Caki2 (cell line): Measurements from ENCODE around the gene ADGRG1. TPM values are rescaled to one million over a fixed set of nuclear protein-coding genes. Genes with fewer than 3 reads are reported as not detected.

Experiments used
- DNase-seq: peaks from one replicate; pipeline ENCODE4 v3.0.0-alpha.2; 2015; ENCODE audit warnings: low read depth
- in situ Hi-C: cut with HindIII; loops from 2 replicates; pipeline ENCODE4 v1.10.0; 2016; ENCODE audit warnings: low sequenced_read_pairs, low pct_unique_long_range_greater_than_20kb, mixed read lengths
- total RNA-seq: library from RNA; depleted of rRNA; stranded (reverse); fragments of >200 nt; shearing (Covaris generic); gene quantifications from 2 replicates; pipeline ENCODE4 v1.2.3, GENCODE V29; 2014; ENCODE audit warnings: low replicate concordance

Gene ADGRG1
- total RNA-seq, 1 experiment from 2014 or later: 32.2 TPM

GRCh38 chr16:57617604-57618111, 10.8 kb upstream of the ADGRG1 start:
- in situ Hi-C loops: no loop called here
- no peak for DNase-seq

- in situ Hi-C loops: no loop called here
Measured at GRCh38 chr16:57618296-57619132, 9.9 kb upstream of the ADGRG1 start.

GRCh38 chr16:57619133-57619605, 9.3 kb upstream of the ADGRG1 start:
- in situ Hi-C loops: no loop called here
- DNase-seq: no peak

More at GRCh38 chr16:57618296-57619132, 9.9 kb upstream of the ADGRG1 start:
- no peak for DNase-seq

GRCh38 chr16:57619606-57620334, 8.7 kb upstream of the ADGRG1 start:
- in situ Hi-C loops: no loop called here
- DNase-seq: no peak

- in situ Hi-C loops: no loop called here
- no peak for DNase-seq
Measured at GRCh38 chr16:57620335-57621231, 7.8 kb upstream of the ADGRG1 start.

GRCh38 chr16:57621521-57622271, 6.7 kb upstream of the ADGRG1 start:
- in situ Hi-C loops: no loop called here
- peak; percentile 80 for DNase-seq

- in situ Hi-C loops: no loop called here
- peak; percentile 93 for DNase-seq
Measured at GRCh38 chr16:57622361-57623250, 5.8 kb upstream of the ADGRG1 start.

GRCh38 chr16:57623251-57624043, 5.0 kb upstream of the ADGRG1 start:
- DNase-seq: peak; percentile 91
- in situ Hi-C loops: no loop called here

- peak; percentile 81 for DNase-seq
- in situ Hi-C loops: no loop called here
Measured at GRCh38 chr16:57624044-57624688, 4.3 kb upstream of the ADGRG1 start.

GRCh38 chr16:57624806-57625500, 3.5 kb upstream of the ADGRG1 start:
- DNase-seq: no peak
- in situ Hi-C loops: no loop called here

- in situ Hi-C loops: no loop called here
- no peak for DNase-seq
Measured at GRCh38 chr16:57626420-57627170, 1.8 kb upstream of the ADGRG1 start.

GRCh38 chr16:57627184-57627871, 1.1 kb upstream of the ADGRG1 start:
- DNase-seq: peak; percentile 97
- in situ Hi-C loops: no loop called here

GRCh38 chr16:57628783-57629293, 408 bp downstream of the ADGRG1 start:
- no peak for DNase-seq
- in situ Hi-C loops: no loop called here
